ENCODE data around the gene SOX6.

DNA sequence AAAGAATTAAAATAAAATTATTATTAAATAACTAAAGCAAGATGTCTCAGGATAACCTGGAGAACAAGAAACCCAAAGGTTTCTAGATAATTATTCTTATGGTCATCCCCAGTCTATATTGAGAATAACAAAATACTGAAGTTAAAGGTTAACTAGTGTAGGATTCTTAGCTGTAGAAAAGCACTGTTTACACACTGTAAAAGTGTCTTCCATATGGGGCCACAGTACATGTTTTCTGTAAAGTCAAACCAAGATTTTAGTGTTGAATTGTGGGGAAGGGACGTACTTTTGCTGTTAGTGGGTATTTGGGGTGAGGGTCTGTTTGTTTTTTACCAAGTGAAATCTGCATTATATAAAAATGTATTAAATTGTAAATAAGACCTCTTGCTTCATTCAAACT is 47.5 kb upstream of the SOX6 start:
- no peak for TF ChIP-seq POLR2AphosphoS5 (IDR thresholded peaks at IDR 0.05)
- TF ChIP-seq, protein P1, sequence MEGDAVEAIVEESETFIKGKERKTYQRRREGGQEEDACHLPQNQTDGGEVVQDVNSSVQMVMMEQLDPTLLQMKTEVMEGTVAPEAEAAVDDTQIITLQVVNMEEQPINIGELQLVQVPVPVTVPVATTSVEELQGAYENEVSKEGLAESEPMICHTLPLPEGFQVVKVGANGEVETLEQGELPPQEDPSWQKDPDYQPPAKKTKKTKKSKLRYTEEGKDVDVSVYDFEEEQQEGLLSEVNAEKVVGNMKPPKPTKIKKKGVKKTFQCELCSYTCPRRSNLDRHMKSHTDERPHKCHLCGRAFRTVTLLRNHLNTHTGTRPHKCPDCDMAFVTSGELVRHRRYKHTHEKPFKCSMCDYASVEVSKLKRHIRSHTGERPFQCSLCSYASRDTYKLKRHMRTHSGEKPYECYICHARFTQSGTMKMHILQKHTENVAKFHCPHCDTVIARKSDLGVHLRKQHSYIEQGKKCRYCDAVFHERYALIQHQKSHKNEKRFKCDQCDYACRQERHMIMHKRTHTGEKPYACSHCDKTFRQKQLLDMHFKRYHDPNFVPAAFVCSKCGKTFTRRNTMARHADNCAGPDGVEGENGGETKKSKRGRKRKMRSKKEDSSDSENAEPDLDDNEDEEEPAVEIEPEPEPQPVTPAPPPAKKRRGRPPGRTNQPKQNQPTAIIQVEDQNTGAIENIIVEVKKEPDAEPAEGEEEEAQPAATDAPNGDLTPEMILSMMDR (IDR thresholded peaks at IDR 0.05), result no peak

Measured in esophagus muscularis mucosa (tissue), 3 donors.